GM23338 (cell line): ENCODE results near the gene CHD1. TPM values are rescaled to one million over a fixed set of nuclear protein-coding genes. Genes with fewer than 3 reads are reported as not detected.

Source experiments
- ATAC-seq: fragments of 200-7000 bp; cut with Tn5 transposase; 3 replicates; pipeline ENCODE4 v1.9.1; 2020
- DNase-seq: peaks from one replicate; pipeline ENCODE4 v3.0.0-alpha.2; 2015; ENCODE audit warnings: low spot score
- H2AFZ ChIP-seq: fragments of 200-600 bp; sonication (generic); 2 replicates; pipeline ENCODE4 v1.8.0; 2016; ENCODE audit warnings: antibody characterized with exemption, mild to moderate bottlenecking, moderate library complexity
- H3F3A ChIP-seq: fragments of 200-600 bp; sonication (generic); replicated peaks from 2 replicates; pipeline ENCODE4 v1.8.0; 2017; ENCODE audit warnings: antibody characterized with exemption, mixed run types, low read depth
- H3K27ac ChIP-seq: fragments of 200-600 bp; sonication (generic); 2 replicates; pipeline ENCODE4 v1.6.1; 2016; ENCODE audit warnings: low read depth
- H3K27me3 ChIP-seq: fragments of 200-600 bp; sonication (generic); 2 replicates; pipeline ENCODE4 v1.8.0; 2016; ENCODE audit warnings: mild to moderate bottlenecking, mixed run types, moderate library complexity; ENCODE audit not compliant: insufficient read depth
- H3K36me3 ChIP-seq: fragments of 200-600 bp; sonication (generic); 2 replicates; pipeline ENCODE4 v1.8.0; 2016; ENCODE audit warnings: mild to moderate bottlenecking; ENCODE audit not compliant: insufficient read depth
- H3K4me1 ChIP-seq: fragments of 200-600 bp; sonication (generic); 2 replicates; pipeline ENCODE4 v1.8.0; 2016; ENCODE audit warnings: mild to moderate bottlenecking, moderate library complexity; ENCODE audit not compliant: insufficient read depth
- H3K4me2 ChIP-seq: fragments of 200-600 bp; sonication (generic); 2 replicates; pipeline ENCODE4 v1.7.1; 2017; ENCODE audit warnings: mixed run types
- H3K4me3 ChIP-seq: fragments of 200-600 bp; sonication (generic); 2 replicates; pipeline ENCODE4 v1.6.1; 2016; ENCODE audit warnings: mixed run types
- H3K79me2 ChIP-seq: fragments of 200-600 bp; sonication (generic); replicated peaks from 2 replicates; pipeline ENCODE4 v1.8.0; 2017; ENCODE audit warnings: mild to moderate bottlenecking; ENCODE audit not compliant: insufficient read depth
- H3K9me2 ChIP-seq: fragments of 200-600 bp; sonication (generic); 2 replicates; pipeline ENCODE4 v1.8.0; 2017; ENCODE audit not compliant: insufficient read depth
- H4K20me1 ChIP-seq: fragments of 200-600 bp; sonication (generic); replicated peaks from 2 replicates; pipeline ENCODE4 v1.8.0; 2017; ENCODE audit warnings: mild to moderate bottlenecking; ENCODE audit not compliant: insufficient read depth
- H3K27ac Mint-ChIP-seq: 2 replicates; pipeline ENCODE4 v1.8.0; 2020; ENCODE audit warnings: inconsistent platforms, mild to moderate bottlenecking, moderate library complexity, mixed read lengths
- H3K27me3 Mint-ChIP-seq: 3 replicates; pipeline ENCODE4 v1.8.0; 2022; ENCODE audit warnings: low read depth, mild to moderate bottlenecking, moderate library complexity, mixed read lengths, inconsistent platforms; ENCODE audit not compliant: insufficient read depth, poor library complexity
- H3K36me3 Mint-ChIP-seq: 3 replicates; pipeline ENCODE4 v1.8.0; 2021; ENCODE audit warnings: low read depth, mild to moderate bottlenecking, inconsistent platforms, moderate library complexity, mixed read lengths
- H3K4me1 Mint-ChIP-seq: 3 replicates; pipeline ENCODE4 v1.8.0; 2020; ENCODE audit warnings: mild to moderate bottlenecking, inconsistent platforms, mixed read lengths
- H3K4me3 Mint-ChIP-seq: 3 replicates; pipeline ENCODE4 v1.8.0; 2021; ENCODE audit warnings: moderate library complexity, mild to moderate bottlenecking, inconsistent platforms, mixed read lengths
- H3K9me3 Mint-ChIP-seq: 3 replicates; pipeline ENCODE4 v1.8.0; 2020; ENCODE audit warnings: moderate library complexity, mild to moderate bottlenecking, inconsistent platforms, mixed read lengths
- CREB1 ChIP-seq: fragments of 250-450 bp; sonication (Bioruptor Pico); IDR thresholded peaks from 2 replicates; pipeline ENCODE4 v1.5.0; 2020; ENCODE audit warnings: low read depth, mild to moderate bottlenecking, moderate library complexity
- CTCF ChIP-seq, 2 experiments: fragments of 200-600 bp in 1 of 2; sonication (generic) in 1 of 2; conservative IDR thresholded peaks; 2 replicates each; pipeline versions ENCODE4 v1.5.1 to v1.6.1; 2016 to 2017; ENCODE audit warnings: antibody characterized with exemption in 2 of 2, low read depth in 2 of 2, mild to moderate bottlenecking in 2 of 2, moderate library complexity in 1 of 2
- ETS1 ChIP-seq: IDR thresholded peaks from 2 replicates; pipeline ENCODE4 v1.6.1; 2016; ENCODE audit warnings: antibody characterized with exemption
- EZH2 ChIP-seq: fragments of 200-600 bp; sonication (generic); IDR thresholded peaks from one replicate; pipeline ENCODE4 v1.8.0; 2017; ENCODE audit warnings: antibody characterized with exemption, mild to moderate bottlenecking, low read depth; ENCODE audit not compliant: unreplicated experiment
- EZH2phosphoT487 ChIP-seq: fragments of 200-600 bp; sonication (generic); IDR thresholded peaks from one replicate; pipeline ENCODE4 v1.8.1; 2018; ENCODE audit warnings: antibody characterized with exemption; ENCODE audit not compliant: unreplicated experiment
- JUNB ChIP-seq: IDR thresholded peaks from one replicate; pipeline ENCODE4 v1.6.1; 2016; ENCODE audit warnings: antibody characterized with exemption; ENCODE audit not compliant: unreplicated experiment
- NANOG ChIP-seq: IDR thresholded peaks from 2 replicates; pipeline ENCODE4 v1.6.1; 2016; ENCODE audit warnings: antibody characterized with exemption, borderline replicate concordance
- POLR2AphosphoS5 ChIP-seq: IDR thresholded peaks from 2 replicates; pipeline ENCODE4 v1.6.1; 2016; ENCODE audit warnings: antibody characterized with exemption, low read depth
- REST ChIP-seq: IDR thresholded peaks from one replicate; pipeline ENCODE4 v1.6.1; 2018; ENCODE audit warnings: antibody characterized with exemption; ENCODE audit not compliant: unreplicated experiment
- STAT1 ChIP-seq: IDR thresholded peaks from one replicate; pipeline ENCODE4 v1.6.1; 2016; ENCODE audit warnings: antibody characterized with exemption; ENCODE audit not compliant: unreplicated experiment
- ZNF114 ChIP-seq: fragments of 250-450 bp; sonication (Bioruptor Pico); IDR thresholded peaks from 2 replicates; pipeline ENCODE4 v1.5.0; 2020; ENCODE audit warnings: mild to moderate bottlenecking, moderate library complexity
- ZNF331 ChIP-seq: fragments of 250-450 bp; sonication (Bioruptor Pico); IDR thresholded peaks from 2 replicates; pipeline ENCODE4 v1.5.0; 2020; ENCODE audit warnings: low read depth, mild to moderate bottlenecking, moderate library complexity
- ZNF462 ChIP-seq: fragments of 250-450 bp; sonication (Bioruptor Pico); IDR thresholded peaks from 2 replicates; pipeline ENCODE4 v1.5.0; 2020; ENCODE audit warnings: mild to moderate bottlenecking, moderate library complexity
- polyA plus RNA-seq: library from polyadenylated mRNA; unstranded; fragments of >200 nt; fragmentation: Nextera tagmentation; extraction: Ambion mirVana; gene quantifications from 2 replicates; pipeline ENCODE4 v1.2.1, GENCODE V29; 2016
- total RNA-seq: library from RNA; depleted of rRNA; stranded (reverse); fragments of >200 nt; shearing (Covaris generic); gene quantifications from 2 replicates; pipeline ENCODE4 v1.2.3, GENCODE V29; 2014

The CHD1 gene
- total and polyA plus RNA-seq, 2 experiments from 2014 or later: 36.4 to 75.6 TPM

- no peak overlapping the region for H3K4me3 ChIP-seq
- TF ChIP-seq REST (no peak), ZNF462 (no peak), ZNF331 (CRISPR knock-in tag) (no peak), ETS1 (no peak), STAT1 (no peak), EZH2phosphoT487 (no peak), CTCF (conservative IDR thresholded peaks at IDR 0.05; ENCODE audit: low read depth in 2 of 2) (no peak), POLR2AphosphoS5 (no peak), JUNB (no peak), ZNF114 (no peak), EZH2 (no peak), NANOG (no peak), CREB1 (CRISPR knock-in tag) (no peak)
- no peak overlapping the region for H3K27ac ChIP-seq
- H3K4me1 Mint-ChIP-seq: peaks cover 21% of the 10 kb centered on the region; the same call in 2 of the 3 replicates
- no peak overlapping the region for H3K27ac Mint-ChIP-seq
- no peak for DNase-seq
- H4K20me1 ChIP-seq: 0 out of 2 replicates have a peak, but pooled peaks cover 4% of the 10 kb centered on the region
- no peak for ATAC-seq
- H3K4me1 ChIP-seq: peaks cover 28% of the 10 kb centered on the region
- no peaks in the 10 kb centered on the region for H3K9me3 Mint-ChIP-seq
- H3K36me3 Mint-ChIP-seq: no peaks in the 10 kb centered on the region
- H3K27me3 Mint-ChIP-seq: peaks cover under 1% of the 10 kb centered on the region
- H3K9me2 ChIP-seq: no peaks in the 10 kb centered on the region
- no peak overlapping the region for H3K4me2 ChIP-seq
- no peaks in the 10 kb centered on the region for H3K36me3 ChIP-seq
- H3F3A ChIP-seq: no peaks in the 10 kb centered on the region
- no peak overlapping the region for H3K4me3 Mint-ChIP-seq
- H2AFZ ChIP-seq: no peak overlapping the region
- no peaks in the 10 kb centered on the region for H3K27me3 ChIP-seq
- H3K79me2 ChIP-seq: peaks cover 13% of the 10 kb centered on the region
Observed at GRCh38 chr5:98935206-98935605, 6.4 kb upstream of the CHD1 start.
